Activated naive CD8-positive, alpha-beta T cell treated with anti-CD3 and anti-CD28 coated beads, Interleukin-2, amount 10 ng/mL, durations not matched to agents 7 days and 5 days (primary cell): ENCODE data around the gene MCM9. TPM values are rescaled to one million over a fixed set of nuclear protein-coding genes. Genes with fewer than 3 reads are reported as not detected.

Experiments
- ATAC-seq: fragments of 150-1000 bp; cut with Tn5 transposase; one replicate; pipeline ENCODE4 v1.10.0; 2021; ENCODE audit warnings: low read depth, moderate library complexity
- POLR2A ChIA-PET: fragments of 350-600 bp; sonication (Branson Sonifier 250); formaldehyde crosslinking; loops from one replicate; lab custom pipeline; 2021; ENCODE audit warnings: antibody characterized with exemption; lab: Charles Lee
- DNase-seq: peaks from one replicate; pipeline ENCODE4 v3.0.0; 2021
- H3K27ac Mint-ChIP-seq: one replicate; pipeline ENCODE4 v1.8.0; 2022; ENCODE audit warnings: mild to moderate bottlenecking, mixed read lengths
- H3K27me3 Mint-ChIP-seq: one replicate; pipeline ENCODE4 v1.8.0; 2022; ENCODE audit warnings: mild to moderate bottlenecking, moderate library complexity, mixed read lengths
- H3K36me3 Mint-ChIP-seq: one replicate; pipeline ENCODE4 v1.8.0; 2021; ENCODE audit warnings: mild to moderate bottlenecking, mixed read lengths
- H3K4me1 Mint-ChIP-seq: one replicate; pipeline ENCODE4 v1.8.0; 2021; ENCODE audit warnings: mixed read lengths
- H3K4me3 Mint-ChIP-seq: one replicate; pipeline ENCODE4 v1.8.0; 2022; ENCODE audit warnings: mild to moderate bottlenecking, moderate library complexity, mixed read lengths
- H3K9me3 Mint-ChIP-seq: one replicate; pipeline ENCODE4 v1.8.0; 2021; ENCODE audit warnings: mixed read lengths
- total RNA-seq, 2 experiments: library from RNA; stranded (reverse); gene quantifications; one replicate each; pipeline ENCODE4 v1.2.3, GENCODE V29; 2021

Gene MCM9
- total RNA-seq, 2 experiments from 2014 or later, result 22.8 to 25.1 TPM

- POLR2A ChIA-PET, result interaction anchor here (0.5 to 5.2 kb wide), 4 partner anchors 39 to 337 kb away, joined by 4 to 27 read pairs (median 16); partner anchors contain the start of gene MCM9
- DNase-seq, result no peak
- peak overlapping the region; percentile 85 for H3K27ac Mint-ChIP-seq
- ATAC-seq, result no peak
- H3K9me3 Mint-ChIP-seq, result no peaks in the 10 kb centered on the region
- H3K27me3 Mint-ChIP-seq, result no peaks in the 10 kb centered on the region
- H3K4me3 Mint-ChIP-seq, result peak overlapping the region; percentile 81
- H3K4me1 Mint-ChIP-seq, result peaks cover 52% of the 10 kb centered on the region
- H3K36me3 Mint-ChIP-seq, result peaks cover 28% of the 10 kb centered on the region
Measured at GRCh38 chr6:118895859-118896258, 39.1 kb downstream of the MCM9 start.

GRCh38 chr6:118895261-118895560, 39.7 kb downstream of the MCM9 start:
- Mint-ChIP-seq H3K4me3 (peak overlapping the region; percentile 87), H3K27ac (peak overlapping the region; percentile 88), H3K4me1 (peaks cover 46% of the 10 kb centered on the region), H3K9me3 (no peaks in the 10 kb centered on the region), H3K27me3 (no peaks in the 10 kb centered on the region), H3K36me3 (peaks cover 24% of the 10 kb centered on the region)
- DNase-seq, result no peak
- POLR2A ChIA-PET, result interaction anchor here (0.7 to 5.2 kb wide), 6 partner anchors 14 to 330 kb away, joined by 3 to 33 read pairs (median 15); partner anchors contain the start of gene MCM9
- ATAC-seq, result no peak

GRCh38 chr6:118894425-118895260, 40.3 kb downstream of the MCM9 start:
- ATAC-seq (peak; percentile 23), DNase-seq (peak; percentile 79)
- peaks cover 20% of the 10 kb centered on the region for H3K36me3 Mint-ChIP-seq
- POLR2A ChIA-PET, result interaction anchor here (0.5 to 5.2 kb wide), 10 partner anchors 14 to 454 kb away, joined by 3 to 33 read pairs (median 6); partner anchors contain the start of genes FAM184A and MCM9
- no peaks in the 10 kb centered on the region for H3K9me3 Mint-ChIP-seq
- no peaks in the 10 kb centered on the region for H3K27me3 Mint-ChIP-seq
- H3K4me1 Mint-ChIP-seq, result peaks cover 42% of the 10 kb centered on the region
- H3K27ac Mint-ChIP-seq, result peak overlapping the region; percentile 94
- H3K4me3 Mint-ChIP-seq, result peak overlapping the region; percentile 88

GRCh38 chr6:118893807-118894424, 41.0 kb downstream of the MCM9 start, which contains the start of gene ASF1A:
Gene ASF1A, plus strand, starts transcription at chr6:118894152. Its CDS starts 262 bp downstream, at chr6:118894414.
- peaks cover 39% of the 10 kb centered on the region for H3K4me1 Mint-ChIP-seq
- POLR2A ChIA-PET, result interaction anchor here (0.5 to 5.2 kb wide), 19 partner anchors 15 to 1346 kb away, joined by 3 to 33 read pairs (median 4); partner anchors contain the start of genes FAM184A and MCM9
- no peaks in the 10 kb centered on the region for H3K9me3 Mint-ChIP-seq
- H3K4me3 Mint-ChIP-seq, result peak within 1 kb of the TSS; percentile 88
- peaks cover 18% of the 10 kb centered on the region for H3K36me3 Mint-ChIP-seq
- DNase-seq (peak; percentile 98), ATAC-seq (peak; percentile 86)
- H3K27me3 Mint-ChIP-seq, result no peaks in the 10 kb centered on the region
- H3K27ac Mint-ChIP-seq, result peak within 1 kb of the TSS; percentile 94

- POLR2A ChIA-PET, result interaction anchor here (0.6 to 5.2 kb wide), 16 partner anchors 29 to 1345 kb away, joined by 3 to 33 read pairs (median 4); partner anchors contain the start of genes FAM184A and MCM9
- no peak for DNase-seq
- no peaks in the 10 kb centered on the region for H3K9me3 Mint-ChIP-seq
- H3K4me1 Mint-ChIP-seq, result peaks cover 34% of the 10 kb centered on the region
- peak overlapping the region; percentile 88 for H3K4me3 Mint-ChIP-seq
- peak; percentile 41 for ATAC-seq
- H3K36me3 Mint-ChIP-seq, result peaks cover 16% of the 10 kb centered on the region
- H3K27ac Mint-ChIP-seq, result peak overlapping the region; percentile 94
- no peaks in the 10 kb centered on the region for H3K27me3 Mint-ChIP-seq
Measured at GRCh38 chr6:118893064-118893806, 41.7 kb downstream of the MCM9 start.

- Mint-ChIP-seq H3K36me3 (peaks cover 16% of the 10 kb centered on the region), H3K27me3 (no peaks in the 10 kb centered on the region), H3K4me3 (peak overlapping the region; percentile 88), H3K4me1 (peaks cover 28% of the 10 kb centered on the region), H3K27ac (peak overlapping the region; percentile 94), H3K9me3 (no peaks in the 10 kb centered on the region)
- no peak for DNase-seq
- ATAC-seq, result no peak
- POLR2A ChIA-PET, result interaction anchor here (1.2 to 5.2 kb wide), 6 partner anchors 42 to 183 kb away, joined by 3 to 33 read pairs (median 16); partner anchors contain the start of gene MCM9
Measured at GRCh38 chr6:118892355-118892991, 42.5 kb downstream of the MCM9 start.

GRCh38 chr6:118890997-118891790, 43.8 kb downstream of the MCM9 start:
- POLR2A ChIA-PET, result interaction anchor here (0.6 to 5.2 kb wide), 10 partner anchors 8 to 182 kb away, joined by 3 to 25 read pairs (median 4); partner anchors contain the start of gene MCM9
- DNase-seq, result no peak

GRCh38 chr6:118889163-118889562, 45.8 kb downstream of the MCM9 start:
- Mint-ChIP-seq H3K36me3 (peaks cover 18% of the 10 kb centered on the region), H3K27me3 (no peaks in the 10 kb centered on the region), H3K4me3 (no peak overlapping the region), H3K27ac (no peak overlapping the region), H3K9me3 (no peaks in the 10 kb centered on the region), H3K4me1 (peaks cover 31% of the 10 kb centered on the region)
- ATAC-seq (no peak), DNase-seq (no peak)
- POLR2A ChIA-PET, result no interaction called here

More at GRCh38 chr6:118890997-118891790, 43.8 kb downstream of the MCM9 start:
- H3K36me3 Mint-ChIP-seq, result peaks cover 15% of the 10 kb centered on the region
- peak overlapping the region; percentile 88 for H3K4me3 Mint-ChIP-seq
- no peaks in the 10 kb centered on the region for H3K9me3 Mint-ChIP-seq
- H3K4me1 Mint-ChIP-seq, result peaks cover 26% of the 10 kb centered on the region
- peak overlapping the region; percentile 94 for H3K27ac Mint-ChIP-seq
- H3K27me3 Mint-ChIP-seq, result no peaks in the 10 kb centered on the region
- ATAC-seq, result no peak

GRCh38 chr6:118886641-118887040, 48.3 kb downstream of the MCM9 start:
- ATAC-seq (no peak), DNase-seq (no peak)
- H3K9me3 Mint-ChIP-seq, result no peaks in the 10 kb centered on the region
- H3K4me1 Mint-ChIP-seq, result peaks cover 25% of the 10 kb centered on the region
- POLR2A ChIA-PET, result no interaction called here
- H3K27me3 Mint-ChIP-seq, result no peaks in the 10 kb centered on the region
- peak overlapping the region; percentile 15 for H3K27ac Mint-ChIP-seq
- no peak overlapping the region for H3K4me3 Mint-ChIP-seq
- peaks cover 24% of the 10 kb centered on the region for H3K36me3 Mint-ChIP-seq

- POLR2A ChIA-PET, result interaction anchor here (1.0 to 1.3 kb wide), 2 partner anchors 9 kb away, joined by 4 to 6 read pairs; no protein-coding TSS in a partner anchor
- Mint-ChIP-seq H3K27ac (no peak overlapping the region), H3K27me3 (no peaks in the 10 kb centered on the region), H3K4me1 (peaks cover 28% of the 10 kb centered on the region), H3K36me3 (peaks cover 22% of the 10 kb centered on the region), H3K9me3 (no peaks in the 10 kb centered on the region), H3K4me3 (no peak overlapping the region)
- no peak for DNase-seq
- ATAC-seq, result no peak
Measured at GRCh38 chr6:118882314-118882905, 52.5 kb downstream of the MCM9 start.
